ENCODE measurements around the gene EXOSC9.

Gene EXOSC9

DNA sequence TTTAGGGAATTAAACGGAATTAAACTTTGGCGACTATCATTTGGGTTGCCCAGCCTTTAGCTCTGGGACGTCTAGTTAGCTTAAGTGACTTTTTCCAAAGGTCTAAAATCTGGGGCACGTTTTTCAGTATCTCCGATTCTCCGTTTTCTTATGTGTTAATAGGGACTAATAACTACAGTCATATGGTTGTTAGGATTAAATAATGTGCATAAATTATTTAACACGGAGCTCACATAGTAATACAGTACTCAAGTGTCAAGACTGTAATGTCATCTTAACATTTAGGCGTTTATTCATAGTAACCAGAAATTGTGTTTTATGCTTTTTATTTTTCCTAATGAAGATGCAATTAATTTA lies 23.0 kb downstream of the EXOSC9 start:
- DNase-seq (ENCODE audit: low read depth), result no peak

GRCh38 chr4:121824950-121825349 lies 23.8 kb downstream of the EXOSC9 start:
- no peak for DNase-seq (ENCODE audit: low read depth)

GRCh38 chr4:121827853-121828252 lies 26.7 kb downstream of the EXOSC9 start:
- no peak for DNase-seq (ENCODE audit: low read depth)

- no peak for DNase-seq (ENCODE audit: low read depth)
These were observed 28.4 kb downstream of the EXOSC9 start for GRCh38 chr4:121829511-121829910.

- DNase-seq (ENCODE audit: low read depth), result no peak
These were observed 37.0 kb downstream of the EXOSC9 start for GRCh38 chr4:121838136-121838535.

DNA sequence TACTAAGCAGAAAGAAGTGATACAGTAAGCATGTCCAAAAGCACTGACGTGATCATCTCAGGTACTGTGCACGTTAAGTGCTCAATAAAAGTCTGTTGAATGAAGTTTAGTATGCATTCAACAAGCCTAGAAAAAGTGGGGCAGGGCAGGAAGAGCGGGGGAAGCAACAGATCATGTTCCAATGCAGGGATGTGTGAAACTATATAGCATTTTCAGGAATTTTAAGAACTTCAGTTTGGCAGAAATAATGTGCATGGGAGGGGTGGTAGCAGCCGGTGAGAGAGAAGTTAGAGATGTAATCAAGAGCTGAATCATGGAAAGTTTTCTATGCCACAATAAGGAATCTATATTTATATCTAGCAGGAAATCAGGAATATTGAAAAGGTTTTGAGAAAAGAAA lies 41.7 kb downstream of the EXOSC9 start:
- no peak for DNase-seq (ENCODE audit: low read depth)

GRCh38 chr4:121846662-121847061 lies 45.5 kb downstream of the EXOSC9 start:
- no peak for DNase-seq (ENCODE audit: low read depth)

GRCh38 chr4:121851354-121851753 lies 50.2 kb downstream of the EXOSC9 start:
- DNase-seq (ENCODE audit: low read depth), result no peak

DNA sequence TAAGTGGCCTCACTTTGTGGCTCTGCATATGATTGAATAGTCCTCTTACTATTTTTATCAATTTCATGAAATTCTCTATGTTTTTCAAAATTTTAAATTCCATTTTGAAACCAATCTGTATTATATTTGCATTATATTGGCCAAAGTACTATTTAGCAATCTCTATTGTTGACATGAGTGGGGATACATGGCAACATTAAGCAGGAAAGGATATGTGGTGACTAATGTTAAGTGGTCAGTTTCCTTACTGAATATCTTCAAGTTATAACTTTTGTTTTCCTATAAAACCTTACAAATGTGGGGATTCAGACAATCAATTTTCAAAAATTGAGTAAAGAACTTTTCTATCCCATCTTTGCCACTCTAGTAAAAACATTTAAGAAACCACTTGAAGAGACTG lies 59.0 kb downstream of the EXOSC9 start:
- no peak for DNase-seq (ENCODE audit: low read depth)

GRCh38 chr4:121861426-121861825 lies 60.3 kb downstream of the EXOSC9 start:
- DNase-seq (ENCODE audit: low read depth), result no peak

- DNase-seq (ENCODE audit: low read depth), result no peak
These were observed 62.7 kb downstream of the EXOSC9 start for GRCh38 chr4:121863799-121864198.
